ENCODE results near the gene RSBN1. TPM values are rescaled to one million over a fixed set of nuclear protein-coding genes. Genes with fewer than 3 reads are reported as not detected.
A peak's percentile ranks its signal among the peaks of the same experiment; 100 is the strongest.
"Not testable (repeated sequence)": the region's sequence is repeated elsewhere in the genome, so short reads cannot be mapped to it uniquely, and the experiment has no call there.

The RSBN1 gene
- total RNA-seq, 1 experiment from 2014 or later: 16.6 TPM

- no peak for DNase-seq
- H3K4me3 ChIP-seq: no peak overlapping the region
- H3K36me3 ChIP-seq: peaks cover 39% of the 10 kb centered on the region
- H3K27me3 ChIP-seq: no peaks in the 10 kb centered on the region
- H3K4me1 ChIP-seq: no peaks in the 10 kb centered on the region
- no peak overlapping the region for H3K27ac ChIP-seq
- no peaks in the 10 kb centered on the region for H3K9me3 ChIP-seq (replicated peaks)
These were observed 60.8 kb downstream of the RSBN1 start for GRCh38 chr1:113751516-113751915.

DNA sequence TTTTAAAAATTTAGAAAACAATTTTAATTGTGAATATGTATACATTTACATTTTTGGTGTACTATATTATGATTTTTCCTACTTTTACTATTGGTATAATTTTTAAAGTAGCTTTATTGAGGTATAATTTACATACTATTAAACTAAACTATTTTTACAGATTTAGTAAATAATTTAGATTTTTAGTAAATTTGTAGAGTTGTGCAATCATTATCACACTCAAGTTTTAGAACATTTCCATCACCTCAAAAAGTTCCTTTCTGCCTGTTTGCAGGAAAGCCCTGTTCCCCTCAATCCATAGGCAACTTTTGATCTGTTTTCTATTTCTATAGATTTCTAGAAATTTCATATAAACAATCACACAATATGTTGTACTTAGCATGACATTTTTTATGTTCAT, 61.2 kb downstream of the RSBN1 start:
- DNase-seq: no peak
- Histone ChIP-seq H3K27ac (no peak overlapping the region), H3K27me3 (no peaks in the 10 kb centered on the region), H3K4me3 (no peak overlapping the region), H3K9me3 (replicated peaks) (no peaks in the 10 kb centered on the region), H3K4me1 (no peaks in the 10 kb centered on the region), H3K36me3 (peaks cover 39% of the 10 kb centered on the region)

DNA sequence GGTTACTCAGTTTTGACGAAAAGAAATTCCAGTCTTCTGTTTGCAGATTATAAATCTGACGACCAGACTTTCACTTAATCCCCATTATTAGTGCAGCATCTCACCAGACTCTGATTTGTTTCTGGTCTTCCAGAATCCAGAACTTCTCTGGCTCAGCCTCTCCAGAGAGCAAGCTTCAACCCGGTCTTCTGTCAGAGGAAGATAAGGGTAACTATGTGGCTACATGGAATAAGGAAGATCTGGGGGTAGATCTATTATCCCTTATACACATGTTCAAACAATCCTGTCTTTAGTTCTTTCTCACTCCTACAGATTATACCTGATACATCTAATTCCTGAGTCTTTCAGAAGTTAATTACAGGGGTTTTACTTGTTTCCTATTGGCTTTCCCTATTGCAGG, 62.9 kb downstream of the RSBN1 start:
- Histone ChIP-seq H3K9me3 (replicated peaks) (no peaks in the 10 kb centered on the region), H3K36me3 (peaks cover 31% of the 10 kb centered on the region)
- no peak for DNase-seq

GRCh38 chr1:113747376-113747775, 64.9 kb downstream of the RSBN1 start:
- H3K27ac ChIP-seq: no peak overlapping the region
- H3K27me3 ChIP-seq: no peaks in the 10 kb centered on the region
- DNase-seq: no peak

More for the DNA sequence above, 62.9 kb downstream of the RSBN1 start:
- Histone ChIP-seq H3K27ac (no peak overlapping the region), H3K27me3 (no peaks in the 10 kb centered on the region), H3K4me3 (no peak overlapping the region), H3K4me1 (no peaks in the 10 kb centered on the region)

GRCh38 chr1:113745425-113745824, 66.9 kb downstream of the RSBN1 start:
- Histone ChIP-seq H3K4me3 (no peak overlapping the region), H3K36me3 (peaks cover 19% of the 10 kb centered on the region), H3K27ac (no peak overlapping the region), H3K9me3 (replicated peaks) (no peaks in the 10 kb centered on the region), H3K27me3 (no peaks in the 10 kb centered on the region), H3K4me1 (no peaks in the 10 kb centered on the region)
- DNase-seq: no peak

More at GRCh38 chr1:113747376-113747775, 64.9 kb downstream of the RSBN1 start:
- H3K4me3 ChIP-seq: no peak overlapping the region
- H3K4me1 ChIP-seq: no peaks in the 10 kb centered on the region
- peaks cover 29% of the 10 kb centered on the region for H3K36me3 ChIP-seq
- H3K9me3 ChIP-seq (replicated peaks): no peaks in the 10 kb centered on the region

DNA sequence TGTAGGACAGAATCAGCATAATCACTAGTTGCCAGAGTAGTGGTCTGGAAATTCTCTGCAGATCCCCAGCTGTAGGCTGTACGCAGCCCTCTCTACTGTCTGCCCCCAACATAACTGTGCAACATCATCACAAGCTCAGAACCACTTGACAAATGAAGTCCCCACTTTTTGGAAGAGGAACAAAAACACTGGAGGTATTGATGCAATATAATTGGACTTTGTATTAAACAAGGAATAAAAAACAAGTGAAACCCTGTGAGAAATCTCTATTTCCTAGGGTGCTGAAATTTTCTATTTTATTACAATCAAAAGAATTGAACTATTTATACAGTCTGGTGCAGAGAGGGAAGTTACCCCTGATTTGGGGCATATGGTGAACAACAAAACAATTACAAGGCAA, 68.2 kb downstream of the RSBN1 start:
- no peaks in the 10 kb centered on the region for H3K9me3 ChIP-seq (replicated peaks)
- H3K27ac ChIP-seq: no peak overlapping the region
- peaks cover 20% of the 10 kb centered on the region for H3K36me3 ChIP-seq
- no peaks in the 10 kb centered on the region for H3K27me3 ChIP-seq
- no peaks in the 10 kb centered on the region for H3K4me1 ChIP-seq
- DNase-seq: no peak
- H3K4me3 ChIP-seq: no peak overlapping the region

DNA sequence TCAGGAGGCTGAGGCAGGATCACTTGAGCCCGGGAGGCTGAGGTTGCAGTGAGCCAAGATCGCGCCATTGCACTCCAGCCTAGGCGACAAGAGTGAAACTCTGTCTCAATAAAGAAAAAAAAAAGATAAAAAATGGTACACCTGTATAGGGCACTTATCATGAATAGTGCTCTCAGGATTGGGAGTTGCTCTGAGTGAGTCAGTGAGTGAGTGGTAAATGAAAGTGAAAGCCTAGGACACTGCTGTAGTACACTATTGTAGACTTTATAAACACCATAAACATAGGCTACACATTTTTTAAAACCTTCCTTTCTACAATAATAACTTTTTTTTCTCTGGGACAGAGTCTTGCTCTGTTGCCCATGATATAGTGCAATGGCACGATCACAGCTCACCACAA, 69.8 kb downstream of the RSBN1 start:
- H3K9me3 ChIP-seq (replicated peaks): no peaks in the 10 kb centered on the region
- DNase-seq: no peak
- no peak overlapping the region for H3K27ac ChIP-seq
- no peak overlapping the region for H3K4me3 ChIP-seq
- no peaks in the 10 kb centered on the region for H3K27me3 ChIP-seq
- peaks cover 25% of the 10 kb centered on the region for H3K36me3 ChIP-seq
- H3K4me1 ChIP-seq: no peaks in the 10 kb centered on the region

DNA sequence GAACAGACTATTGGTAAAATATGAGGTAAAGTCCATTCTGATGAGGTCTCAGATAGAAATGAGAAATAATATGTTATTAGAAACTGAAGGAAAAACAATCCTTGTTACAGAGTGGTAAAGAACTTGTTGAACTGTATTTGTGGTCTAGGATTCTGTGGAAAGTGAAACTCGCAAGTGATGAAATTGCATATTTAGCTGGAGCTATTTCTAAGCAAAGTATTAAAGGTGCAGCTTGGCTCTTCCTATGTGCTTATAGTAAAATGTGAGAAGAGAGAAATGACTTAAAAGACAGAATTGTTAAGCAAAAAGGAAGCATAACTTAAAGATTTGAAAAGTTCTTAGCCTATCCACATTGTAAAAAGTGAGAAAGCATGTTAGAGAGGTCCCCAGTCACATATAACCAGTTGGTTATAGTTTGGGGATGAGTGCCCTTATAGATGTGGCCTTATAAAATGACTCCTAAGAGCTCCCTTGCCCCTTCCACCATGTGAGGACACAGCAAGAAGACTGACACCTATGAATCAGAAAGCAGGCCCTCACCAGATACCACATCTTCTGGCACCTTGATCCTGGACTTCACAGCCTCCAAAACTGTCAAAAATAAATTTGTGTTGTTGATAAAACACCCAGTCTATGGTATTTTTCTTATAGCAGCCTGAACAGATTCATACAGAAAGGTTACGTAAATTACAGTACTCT, 77.8 kb downstream of the RSBN1 start:
- Histone ChIP-seq H3K4me3 (no peak overlapping the region), H3K27ac (no peak overlapping the region), H3K9me3 (replicated peaks) (no peaks in the 10 kb centered on the region), H3K27me3 (no peaks in the 10 kb centered on the region), H3K4me1 (no peaks in the 10 kb centered on the region), H3K36me3 (peaks cover 56% of the 10 kb centered on the region)
- no peak for DNase-seq

- H3K27me3 ChIP-seq: no peaks in the 10 kb centered on the region
- no peak for DNase-seq
- H3K27ac ChIP-seq: no peak overlapping the region
- H3K4me3 ChIP-seq: no peak overlapping the region
- H3K9me3 ChIP-seq (replicated peaks): no peaks in the 10 kb centered on the region
- no peaks in the 10 kb centered on the region for H3K4me1 ChIP-seq
- peaks cover 54% of the 10 kb centered on the region for H3K36me3 ChIP-seq
These were observed 79.5 kb downstream of the RSBN1 start for GRCh38 chr1:113732802-113733201.

DNA sequence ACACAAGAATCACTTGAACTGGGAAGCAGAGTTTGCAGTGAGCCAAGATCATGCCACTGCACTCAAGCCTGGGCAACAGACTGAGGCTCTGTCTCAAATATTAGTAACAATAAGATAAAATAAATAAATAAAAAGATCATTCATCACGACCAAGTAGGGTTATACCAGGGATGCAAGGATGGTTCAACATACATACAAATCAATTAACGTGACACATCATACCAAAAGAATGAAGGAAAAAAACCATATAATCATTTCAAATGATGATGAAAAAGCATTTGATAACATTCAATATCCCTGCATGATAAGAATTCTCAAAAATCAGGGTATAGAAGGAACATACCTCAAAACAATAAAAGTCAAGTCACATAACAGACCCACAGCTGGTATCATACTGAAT, 91.3 kb downstream of the RSBN1 start:
- no peak for DNase-seq
- peaks cover 11% of the 10 kb centered on the region for H3K9me3 ChIP-seq (replicated peaks)

GRCh38 chr1:113718621-113719020, 93.7 kb downstream of the RSBN1 start:
- H3K4me1 ChIP-seq, H3K27ac ChIP-seq, DNase-seq, H3K27me3 ChIP-seq, H3K4me3 ChIP-seq: not testable (repeated sequence)
- H3K9me3 ChIP-seq (replicated peaks): peaks cover 11% of the 10 kb centered on the region
- peaks cover 62% of the 10 kb centered on the region for H3K36me3 ChIP-seq

More for the DNA sequence above, 91.3 kb downstream of the RSBN1 start:
- Histone ChIP-seq H3K27ac (no peak overlapping the region), H3K4me1 (no peaks in the 10 kb centered on the region), H3K36me3 (peaks cover 72% of the 10 kb centered on the region), H3K4me3 (no peak overlapping the region), H3K27me3 (no peaks in the 10 kb centered on the region)

DNA sequence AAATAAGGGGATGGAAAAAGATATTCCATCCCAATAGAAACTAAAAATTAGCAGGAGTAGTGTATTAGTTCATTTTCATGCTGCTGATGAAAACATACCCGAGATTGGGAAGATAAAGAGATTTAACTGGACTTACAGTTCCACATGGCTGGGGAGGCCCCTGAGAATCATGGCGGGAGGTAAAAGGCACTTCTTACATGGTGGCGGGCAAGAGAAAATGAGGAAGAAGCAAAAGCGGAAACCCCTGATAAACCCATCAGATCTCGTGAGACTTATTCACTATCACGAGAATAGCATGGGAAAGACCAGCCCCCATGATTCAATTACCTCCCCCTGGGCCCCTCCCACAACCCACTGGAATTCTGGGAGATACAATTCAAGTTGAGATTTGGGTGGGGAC, 94.8 kb downstream of the RSBN1 start:
- H3K4me1 ChIP-seq, H3K4me3 ChIP-seq, DNase-seq, H3K27me3 ChIP-seq, H3K27ac ChIP-seq: not testable (repeated sequence)
- Histone ChIP-seq H3K36me3 (peaks cover 63% of the 10 kb centered on the region), H3K9me3 (replicated peaks) (peaks cover 11% of the 10 kb centered on the region)

- Histone ChIP-seq H3K4me3 (no peak overlapping the region), H3K4me1 (no peaks in the 10 kb centered on the region), H3K9me3 (replicated peaks) (peaks cover 8% of the 10 kb centered on the region; the same call in 1 of the 2 replicates), H3K36me3 (peaks cover 56% of the 10 kb centered on the region), H3K27ac (no peak overlapping the region), H3K27me3 (no peaks in the 10 kb centered on the region)
- DNase-seq: peak in 1 of 2 experiments; percentile 12
These were observed 97.5 kb downstream of the RSBN1 start for GRCh38 chr1:113714606-113715269.

Measured in SJCRH30 (cell line).